ENCODE measurements around the gene KANK3.
"Not testable (repeated sequence)": the region's sequence is repeated elsewhere in the genome, so short reads cannot be mapped to it uniquely, and the experiment has no call there.

Gene KANK3

GRCh38 chr19:8370176-8371010, 27.3 kb upstream of the KANK3 start:
- DNase-seq (ENCODE audit: low read depth), result no peak

- DNase-seq (ENCODE audit: low read depth), result no peak
Measured at GRCh38 chr19:8367327-8368001, 24.4 kb upstream of the KANK3 start.

GRCh38 chr19:8366961-8367326, 23.9 kb upstream of the KANK3 start:
- DNase-seq (ENCODE audit: low read depth), result no peak

- no peak for DNase-seq (ENCODE audit: low read depth)
Measured at GRCh38 chr19:8366121-8366581, 23.1 kb upstream of the KANK3 start.

- peak; percentile 49 for DNase-seq (ENCODE audit: low read depth)
Measured at GRCh38 chr19:8363803-8364771, 21.0 kb upstream of the KANK3 start, which contains the start of gene ANGPTL4. ANGPTL4 (plus strand) TSS chr19:8364155; CDS start chr19:8364322, 167 bp downstream.

- DNase-seq (ENCODE audit: low read depth), result no peak
Measured at GRCh38 chr19:8361921-8362793, 19.1 kb upstream of the KANK3 start.

- no peak for DNase-seq (ENCODE audit: low read depth)
Measured at GRCh38 chr19:8360196-8360595, 17.1 kb upstream of the KANK3 start.

GRCh38 chr19:8358948-8359347, 15.9 kb upstream of the KANK3 start:
- no peak for DNase-seq (ENCODE audit: low read depth)

- no peak for DNase-seq (ENCODE audit: low read depth)
Measured at GRCh38 chr19:8357007-8357521, 14.0 kb upstream of the KANK3 start.

- DNase-seq (ENCODE audit: low read depth), result no peak
Measured at GRCh38 chr19:8355631-8356402, 12.8 kb upstream of the KANK3 start.

GRCh38 chr19:8352845-8353244, 9.8 kb upstream of the KANK3 start:
- DNase-seq (ENCODE audit: low read depth), result not testable (repeated sequence)

- DNase-seq (ENCODE audit: low read depth), result no peak
Measured at GRCh38 chr19:8352134-8352827, 9.2 kb upstream of the KANK3 start.

GRCh38 chr19:8349629-8350372, 6.7 kb upstream of the KANK3 start:
- DNase-seq (ENCODE audit: low read depth), result not testable (repeated sequence)

- no peak for DNase-seq (ENCODE audit: low read depth)
Measured at GRCh38 chr19:8343483-8343844, 402 bp upstream of the KANK3 start.

GRCh38 chr19:8342316-8342683, 762 bp downstream of the KANK3 start:
- DNase-seq (ENCODE audit: low read depth), result no peak

- DNase-seq (ENCODE audit: low read depth), result not testable (repeated sequence)
Measured at GRCh38 chr19:8341504-8341903, 1.6 kb downstream of the KANK3 start.

- DNase-seq (ENCODE audit: low read depth), result no peak
Measured at GRCh38 chr19:8340341-8341096, 2.5 kb downstream of the KANK3 start.

GRCh38 chr19:8338835-8339234, 4.2 kb downstream of the KANK3 start:
- DNase-seq (ENCODE audit: low read depth), result no peak

Data from stimulated activated CD8-positive, alpha-beta memory T cell treated with anti-CD3 and anti-CD28 coated beads, Interleukin-4, amount 100 ng/mL, for 24 hours (primary cell).